Fibroblast of lung (primary cell): ENCODE results near the gene ACLY.

Source experiments
- CTCF ChIP-seq, 2 donors: IDR thresholded peaks in 1 of 2; conservative IDR thresholded peaks in 1 of 2; 1 replicate in 1 of 2; 2 replicates in 1 of 2; pipeline ENCODE4 v1.5.1; 2011 to 2012; ENCODE audit warnings: low read length in 2 of 2, control low read depth in 1 of 2, inconsistent platforms in 1 of 2, low read depth in 1 of 2, mild to moderate bottlenecking in 1 of 2
- EZH2 ChIP-seq: IDR thresholded peaks from 2 replicates; pipeline ENCODE4 v1.5.1; 2012; ENCODE audit warnings: low read length, control low read depth, mild to moderate bottlenecking; ENCODE audit errors: missing control alignments

DNA sequence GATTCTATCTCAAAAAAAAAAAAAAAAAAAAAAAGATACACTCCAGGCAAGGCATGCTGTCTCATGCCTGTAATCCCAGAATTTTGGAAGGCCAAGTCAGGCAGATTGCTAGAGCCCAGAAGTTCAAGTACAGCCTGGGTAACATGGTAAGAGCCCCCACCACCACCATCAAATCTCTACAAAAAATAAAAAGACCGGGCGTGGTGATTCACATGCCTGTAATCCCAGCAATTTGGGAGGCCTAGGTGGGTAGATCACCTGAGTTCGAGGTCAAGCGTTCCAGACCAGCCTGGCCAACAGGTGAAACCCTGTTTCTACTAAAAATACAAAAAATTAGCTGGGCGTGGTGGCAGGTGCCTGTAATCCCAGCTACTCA, 1.8 kb upstream of the ACLY start:
- TF ChIP-seq CTCF (conservative IDR thresholded peaks at IDR 0.05 in 1 of 2, IDR thresholded peaks at IDR 0.05 in 1 of 2; ENCODE audit: low read depth in 1 of 2, low read length in 2 of 2), result no peak
- no peak for TF ChIP-seq EZH2
